H1 (cell line): ENCODE measurements around the gene PLTP.

ENCODE experiments used
- ASH2L ChIP-seq: fragments of 200-600, 300-600 bp; sonication (generic); IDR thresholded peaks from one replicate; pipeline ENCODE4 v1.7.1; 2017; ENCODE audit warnings: low read length
- KDM5A ChIP-seq: fragments of 200-600 bp; IDR thresholded peaks from 2 replicates; pipeline ENCODE4 v1.7.1; 2012; ENCODE audit warnings: mild to moderate bottlenecking, low read length, inconsistent platforms, mixed read lengths
- POLR2AphosphoS5 ChIP-seq: IDR thresholded peaks from 2 replicates; pipeline ENCODE4 v1.6.1; 2011; ENCODE audit warnings: low read depth, low read length
- TBP ChIP-seq: IDR thresholded peaks from 2 replicates; pipeline ENCODE4 v1.6.1; 2011; ENCODE audit warnings: low read depth, low read length, improper control_type of control experiment
- TF ChIP-seq, protein P1 (sequence below), 3 experiments: IDR thresholded peaks; 1 replicate in 2 of 3; 2 replicates in 1 of 3; pipeline versions ENCODE4 v1.5.1 to v1.6.1; 2011; ENCODE audit warnings: low read length in 3 of 3, mild to moderate bottlenecking in 3 of 3, inconsistent platforms in 2 of 3, low read depth in 1 of 3, moderate library complexity in 1 of 3; ENCODE audit not compliant: insufficient read depth in 1 of 3; ENCODE audit errors: control extremely low read depth in 1 of 3
- TF ChIP-seq, protein P2 (sequence below): IDR thresholded peaks from 2 replicates; pipeline ENCODE4 v1.6.1; 2012; ENCODE audit warnings: inconsistent platforms
- TF ChIP-seq, protein P3 (sequence below): IDR thresholded peaks from 2 replicates; pipeline ENCODE4 v1.6.1; 2012; ENCODE audit warnings: low read length, inconsistent platforms
- TF ChIP-seq, protein P4 (sequence below): IDR thresholded peaks from 2 replicates; pipeline ENCODE4 v1.6.1; 2011; ENCODE audit warnings: low read length, improper control_type of control experiment

DNA sequence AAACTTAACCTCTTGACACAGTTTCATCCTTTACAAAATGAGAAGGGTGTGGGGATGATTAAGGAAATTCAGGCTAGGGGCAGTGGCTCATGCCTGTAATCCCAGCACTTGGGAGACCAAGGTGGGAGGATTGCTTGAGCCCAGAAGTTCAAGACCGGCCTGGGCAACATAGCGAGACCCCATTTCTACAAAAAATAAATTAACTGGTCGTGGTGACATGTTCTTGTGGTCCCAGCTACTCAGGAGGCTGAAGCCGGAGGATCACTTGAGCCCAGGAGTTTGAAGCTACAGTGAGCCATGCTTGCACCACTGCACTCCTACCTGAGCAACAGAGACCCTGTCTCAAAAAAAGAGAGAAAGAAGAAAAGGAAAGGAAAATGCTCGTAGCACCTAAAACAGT, 45.5 kb downstream of the PLTP start:
- TF ChIP-seq ASH2L (no peak), KDM5A (no peak), TBP (no peak), POLR2AphosphoS5 (no peak)
- TF ChIP-seq, protein P1, sequence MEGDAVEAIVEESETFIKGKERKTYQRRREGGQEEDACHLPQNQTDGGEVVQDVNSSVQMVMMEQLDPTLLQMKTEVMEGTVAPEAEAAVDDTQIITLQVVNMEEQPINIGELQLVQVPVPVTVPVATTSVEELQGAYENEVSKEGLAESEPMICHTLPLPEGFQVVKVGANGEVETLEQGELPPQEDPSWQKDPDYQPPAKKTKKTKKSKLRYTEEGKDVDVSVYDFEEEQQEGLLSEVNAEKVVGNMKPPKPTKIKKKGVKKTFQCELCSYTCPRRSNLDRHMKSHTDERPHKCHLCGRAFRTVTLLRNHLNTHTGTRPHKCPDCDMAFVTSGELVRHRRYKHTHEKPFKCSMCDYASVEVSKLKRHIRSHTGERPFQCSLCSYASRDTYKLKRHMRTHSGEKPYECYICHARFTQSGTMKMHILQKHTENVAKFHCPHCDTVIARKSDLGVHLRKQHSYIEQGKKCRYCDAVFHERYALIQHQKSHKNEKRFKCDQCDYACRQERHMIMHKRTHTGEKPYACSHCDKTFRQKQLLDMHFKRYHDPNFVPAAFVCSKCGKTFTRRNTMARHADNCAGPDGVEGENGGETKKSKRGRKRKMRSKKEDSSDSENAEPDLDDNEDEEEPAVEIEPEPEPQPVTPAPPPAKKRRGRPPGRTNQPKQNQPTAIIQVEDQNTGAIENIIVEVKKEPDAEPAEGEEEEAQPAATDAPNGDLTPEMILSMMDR (IDR thresholded peaks at IDR 0.05; ENCODE audit: control extremely low read depth in 1 of 3, insufficient read depth in 1 of 3, low read depth in 1 of 3, low read length in 3 of 3): no peak
- TF ChIP-seq, protein P2, sequence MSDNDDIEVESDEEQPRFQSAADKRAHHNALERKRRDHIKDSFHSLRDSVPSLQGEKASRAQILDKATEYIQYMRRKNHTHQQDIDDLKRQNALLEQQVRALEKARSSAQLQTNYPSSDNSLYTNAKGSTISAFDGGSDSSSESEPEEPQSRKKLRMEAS: no peak
- TF ChIP-seq, protein P3, sequence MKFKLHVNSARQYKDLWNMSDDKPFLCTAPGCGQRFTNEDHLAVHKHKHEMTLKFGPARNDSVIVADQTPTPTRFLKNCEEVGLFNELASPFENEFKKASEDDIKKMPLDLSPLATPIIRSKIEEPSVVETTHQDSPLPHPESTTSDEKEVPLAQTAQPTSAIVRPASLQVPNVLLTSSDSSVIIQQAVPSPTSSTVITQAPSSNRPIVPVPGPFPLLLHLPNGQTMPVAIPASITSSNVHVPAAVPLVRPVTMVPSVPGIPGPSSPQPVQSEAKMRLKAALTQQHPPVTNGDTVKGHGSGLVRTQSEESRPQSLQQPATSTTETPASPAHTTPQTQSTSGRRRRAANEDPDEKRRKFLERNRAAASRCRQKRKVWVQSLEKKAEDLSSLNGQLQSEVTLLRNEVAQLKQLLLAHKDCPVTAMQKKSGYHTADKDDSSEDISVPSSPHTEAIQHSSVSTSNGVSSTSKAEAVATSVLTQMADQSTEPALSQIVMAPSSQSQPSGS: no peak
- TF ChIP-seq, protein P4, sequence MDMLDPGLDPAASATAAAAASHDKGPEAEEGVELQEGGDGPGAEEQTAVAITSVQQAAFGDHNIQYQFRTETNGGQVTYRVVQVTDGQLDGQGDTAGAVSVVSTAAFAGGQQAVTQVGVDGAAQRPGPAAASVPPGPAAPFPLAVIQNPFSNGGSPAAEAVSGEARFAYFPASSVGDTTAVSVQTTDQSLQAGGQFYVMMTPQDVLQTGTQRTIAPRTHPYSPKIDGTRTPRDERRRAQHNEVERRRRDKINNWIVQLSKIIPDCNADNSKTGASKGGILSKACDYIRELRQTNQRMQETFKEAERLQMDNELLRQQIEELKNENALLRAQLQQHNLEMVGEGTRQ: no peak
